LNCAP (cell line): ENCODE measurements around the gene OSBPL1A.

ENCODE experiments used
- CTCF ChIP-seq: fragments of 450-650 bp; IDR thresholded peaks from 2 replicates; pipeline ENCODE4 v1.5.1; 2017; ENCODE audit warnings: mild to moderate bottlenecking

The OSBPL1A gene

DNA sequence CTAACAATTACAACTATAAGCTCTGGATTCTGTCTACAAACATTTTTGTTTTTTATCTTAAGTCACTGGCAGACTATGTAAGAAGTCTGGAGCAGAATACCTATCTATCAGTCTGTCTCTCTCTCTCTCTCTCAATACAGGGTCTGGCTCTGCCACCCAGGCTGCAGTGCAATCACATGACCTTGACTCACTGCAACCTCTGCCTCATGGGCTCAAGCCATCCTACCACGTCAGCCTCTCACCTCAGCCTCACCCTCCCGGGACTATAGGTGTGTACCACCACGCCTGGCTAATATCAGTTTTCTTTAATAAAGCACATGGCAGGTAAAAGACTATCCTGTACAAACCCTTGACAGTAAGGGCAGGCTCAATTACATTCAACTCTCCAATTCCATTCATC is 96.9 kb downstream of the OSBPL1A start:
- TF ChIP-seq CTCF = no peak

DNA sequence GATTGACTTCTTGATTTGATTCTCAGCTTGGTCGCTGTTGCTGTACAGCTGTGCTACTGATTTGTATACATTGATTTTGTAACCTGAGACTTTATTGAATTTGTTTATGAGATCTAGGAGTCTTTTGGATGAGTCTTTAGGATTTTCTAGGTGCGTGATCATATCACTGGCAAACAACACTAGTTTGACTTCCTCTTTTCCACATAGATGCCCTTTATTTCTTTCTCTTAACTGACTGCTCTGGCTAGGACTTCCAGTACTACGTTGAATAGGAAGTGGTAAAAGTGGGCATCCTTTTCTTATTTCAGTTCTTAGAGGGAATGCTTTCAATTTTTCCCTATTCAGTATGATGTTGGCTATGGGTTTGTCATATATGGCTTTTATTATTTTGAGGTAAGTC is 101.3 kb downstream of the OSBPL1A start:
- TF ChIP-seq CTCF = no peak

DNA sequence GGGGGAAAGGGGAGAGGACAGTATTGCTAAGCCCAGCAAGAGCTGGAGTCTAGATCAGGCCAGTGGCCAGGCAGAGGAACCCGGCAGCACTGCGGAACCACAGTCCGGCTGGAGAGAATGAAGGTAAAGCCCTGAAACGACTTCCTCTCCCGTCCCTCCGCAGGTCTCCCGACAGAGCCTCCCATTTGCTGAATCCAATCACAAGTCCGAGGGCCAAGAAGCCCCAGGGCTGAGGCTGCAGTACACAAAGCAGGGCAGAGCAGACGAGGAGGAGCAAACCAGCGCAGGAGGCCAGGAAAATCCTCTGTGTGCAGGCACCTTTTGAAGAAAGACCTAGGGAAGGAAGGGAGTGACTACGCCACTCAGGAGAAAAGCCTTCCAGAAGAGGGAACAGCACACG is 104.4 kb downstream of the OSBPL1A start:
- TF ChIP-seq CTCF = no peak

- TF ChIP-seq CTCF = no peak
Measured at GRCh38 chr18:24278591-24278990, 119.0 kb downstream of the OSBPL1A start.

DNA sequence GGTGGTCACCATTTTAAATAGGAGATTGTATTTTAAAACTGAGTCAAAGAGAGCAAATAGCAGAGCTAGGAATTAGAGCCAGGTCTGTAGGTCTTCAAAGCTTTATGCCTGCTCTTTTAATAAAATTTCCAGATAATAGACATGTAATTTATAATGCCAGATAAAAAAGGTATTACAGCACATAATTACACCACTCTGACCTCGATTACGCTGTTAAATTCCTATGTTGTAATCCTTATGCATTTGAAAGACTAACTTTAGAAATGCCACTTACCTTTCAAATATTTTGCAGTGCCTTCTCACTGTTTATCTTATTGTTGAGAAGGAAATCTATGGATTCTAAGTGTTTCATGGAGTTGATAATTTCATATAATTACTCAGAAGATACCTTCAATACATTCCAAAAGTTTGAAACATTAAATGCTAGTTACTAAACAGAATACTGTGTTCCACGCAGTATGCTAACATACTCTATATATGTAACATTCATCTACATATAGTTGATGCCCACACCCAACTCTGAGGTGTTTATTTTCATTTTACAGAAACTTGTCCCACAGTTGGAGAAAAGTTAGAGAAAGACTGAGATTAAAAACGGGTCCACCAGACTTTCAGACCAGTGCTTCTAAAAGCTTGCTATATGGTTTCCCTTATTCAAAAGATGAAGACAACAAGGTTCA is 120.0 kb downstream of the OSBPL1A start:
- TF ChIP-seq CTCF = no peak

GRCh38 chr18:24276994-24277393 is 120.6 kb downstream of the OSBPL1A start:
- no peak for TF ChIP-seq CTCF

DNA sequence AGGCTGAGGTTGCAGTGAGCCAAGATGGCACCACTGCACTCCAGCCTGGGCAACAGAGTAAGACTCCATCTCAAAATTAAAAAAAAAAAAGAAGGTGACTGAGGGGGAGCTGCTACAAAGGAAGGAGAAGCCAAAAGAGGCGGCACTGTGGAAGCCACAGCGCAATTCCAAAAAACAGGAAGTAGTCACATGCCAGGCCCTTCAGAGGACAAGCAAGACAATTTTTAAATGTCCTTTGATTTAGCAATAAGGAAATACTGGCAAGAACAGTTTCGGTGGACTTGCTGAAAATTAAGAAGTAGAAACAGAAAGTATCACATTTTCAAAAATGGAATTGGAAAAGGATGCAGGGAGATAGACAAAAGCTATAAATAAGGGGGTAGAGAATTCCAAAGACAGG is 122.8 kb downstream of the OSBPL1A start:
- TF ChIP-seq CTCF = no peak

DNA sequence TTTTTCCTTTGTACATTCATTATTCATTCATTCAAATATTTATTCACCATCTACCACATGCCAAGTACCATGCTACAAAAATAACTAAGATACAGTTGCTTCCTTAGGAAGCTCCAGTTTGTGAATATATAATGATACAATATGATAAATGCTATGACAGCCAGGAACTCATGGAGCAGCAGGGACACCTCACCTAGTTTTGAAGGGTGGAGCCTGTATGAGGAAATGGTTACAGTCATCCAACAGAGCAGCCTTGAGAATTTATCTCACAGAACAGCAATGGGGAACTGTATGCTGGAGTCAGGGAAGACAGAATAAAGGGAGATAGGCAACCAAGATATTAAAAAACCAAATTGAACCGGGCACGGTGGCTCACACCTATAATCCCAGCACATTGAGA is 124.0 kb downstream of the OSBPL1A start:
- no peak for TF ChIP-seq CTCF
